ENCODE results near the gene RAB33B. TPM values are rescaled to one million over a fixed set of nuclear protein-coding genes. Genes with fewer than 3 reads are reported as not detected.

RAB33B gene
- total RNA-seq, 1 donor from 2014 or later = 7.2 TPM

DNA sequence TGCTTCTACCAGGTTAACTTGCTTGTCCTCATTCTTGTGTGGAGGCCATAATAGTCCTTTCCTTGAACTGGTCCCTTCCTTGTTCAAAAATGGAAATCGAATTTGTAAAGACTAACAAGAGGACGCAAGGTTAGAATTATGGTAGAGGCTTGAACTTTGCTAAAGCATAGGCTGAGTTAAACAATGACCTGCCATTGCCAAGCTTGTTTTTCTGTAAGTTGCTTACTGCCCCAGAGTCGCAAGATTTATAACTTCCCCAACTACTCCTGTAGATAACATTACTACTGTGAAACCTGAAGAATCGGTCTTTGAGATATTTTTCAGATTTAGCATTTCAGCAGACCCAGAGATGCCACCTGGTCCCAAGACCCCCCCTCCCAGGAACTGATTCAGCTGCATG, 45.3 kb downstream of the RAB33B start:
- Mint-ChIP-seq H3K36me3 (ENCODE audit: low read depth) (peaks cover 6% of the 10 kb centered on the region), H3K27me3 (no peaks in the 10 kb centered on the region), H3K27ac (no peak overlapping the region), H3K9me3 (peaks cover 3% of the 10 kb centered on the region), H3K4me3 (no peak overlapping the region), H3K4me1 (no peaks in the 10 kb centered on the region)
- DNase-seq (no peak), ATAC-seq (ENCODE audit: low read depth) (no peak)
- intact Hi-C loops (cut with micrococcal nuclease) = no loop called here
- TF ChIP-seq, protein P1, sequence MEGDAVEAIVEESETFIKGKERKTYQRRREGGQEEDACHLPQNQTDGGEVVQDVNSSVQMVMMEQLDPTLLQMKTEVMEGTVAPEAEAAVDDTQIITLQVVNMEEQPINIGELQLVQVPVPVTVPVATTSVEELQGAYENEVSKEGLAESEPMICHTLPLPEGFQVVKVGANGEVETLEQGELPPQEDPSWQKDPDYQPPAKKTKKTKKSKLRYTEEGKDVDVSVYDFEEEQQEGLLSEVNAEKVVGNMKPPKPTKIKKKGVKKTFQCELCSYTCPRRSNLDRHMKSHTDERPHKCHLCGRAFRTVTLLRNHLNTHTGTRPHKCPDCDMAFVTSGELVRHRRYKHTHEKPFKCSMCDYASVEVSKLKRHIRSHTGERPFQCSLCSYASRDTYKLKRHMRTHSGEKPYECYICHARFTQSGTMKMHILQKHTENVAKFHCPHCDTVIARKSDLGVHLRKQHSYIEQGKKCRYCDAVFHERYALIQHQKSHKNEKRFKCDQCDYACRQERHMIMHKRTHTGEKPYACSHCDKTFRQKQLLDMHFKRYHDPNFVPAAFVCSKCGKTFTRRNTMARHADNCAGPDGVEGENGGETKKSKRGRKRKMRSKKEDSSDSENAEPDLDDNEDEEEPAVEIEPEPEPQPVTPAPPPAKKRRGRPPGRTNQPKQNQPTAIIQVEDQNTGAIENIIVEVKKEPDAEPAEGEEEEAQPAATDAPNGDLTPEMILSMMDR (IDR thresholded peaks at IDR 0.05) = no peak
- POLR2A ChIA-PET = no interaction called here
- CTCF ChIA-PET = no interaction called here

DNA sequence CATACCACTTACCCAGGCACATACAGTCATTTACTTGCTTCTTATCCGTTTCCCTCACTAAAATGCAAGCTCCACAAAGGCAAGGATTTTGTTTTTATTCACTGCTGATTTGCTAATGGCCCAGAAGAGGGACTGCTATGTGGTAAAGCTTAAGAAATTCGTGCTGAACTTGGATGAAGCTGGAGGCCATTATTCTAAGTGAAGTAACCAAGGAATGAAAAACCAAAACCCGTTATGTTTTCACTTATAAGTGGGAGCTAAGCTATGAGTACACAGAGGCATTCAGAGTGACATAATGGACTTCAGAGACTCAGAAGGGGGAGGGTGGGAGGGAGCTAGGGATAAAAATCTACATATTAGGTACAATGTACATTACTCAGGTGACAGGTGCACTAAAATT, 47.2 kb downstream of the RAB33B start:
- DNase-seq (no peak), ATAC-seq (ENCODE audit: low read depth) (no peak)
- Mint-ChIP-seq H3K27me3 (no peaks in the 10 kb centered on the region), H3K36me3 (ENCODE audit: low read depth) (peaks cover 14% of the 10 kb centered on the region), H3K4me1 (no peaks in the 10 kb centered on the region), H3K9me3 (peaks cover 3% of the 10 kb centered on the region), H3K4me3 (no peak overlapping the region), H3K27ac (no peak overlapping the region)
- TF ChIP-seq, protein P1 (IDR thresholded peaks at IDR 0.05) = no peak
- POLR2A ChIA-PET = no interaction called here
- intact Hi-C loops (cut with micrococcal nuclease) = loop anchor here (2.0 kb wide), 1 partner anchor 46 kb away; the partner anchor contains the start of gene RAB33B
- CTCF ChIA-PET = no interaction called here

GRCh38 chr4:139501527-139501926, 47.6 kb downstream of the RAB33B start:
- H3K27ac Mint-ChIP-seq = no peak overlapping the region

DNA sequence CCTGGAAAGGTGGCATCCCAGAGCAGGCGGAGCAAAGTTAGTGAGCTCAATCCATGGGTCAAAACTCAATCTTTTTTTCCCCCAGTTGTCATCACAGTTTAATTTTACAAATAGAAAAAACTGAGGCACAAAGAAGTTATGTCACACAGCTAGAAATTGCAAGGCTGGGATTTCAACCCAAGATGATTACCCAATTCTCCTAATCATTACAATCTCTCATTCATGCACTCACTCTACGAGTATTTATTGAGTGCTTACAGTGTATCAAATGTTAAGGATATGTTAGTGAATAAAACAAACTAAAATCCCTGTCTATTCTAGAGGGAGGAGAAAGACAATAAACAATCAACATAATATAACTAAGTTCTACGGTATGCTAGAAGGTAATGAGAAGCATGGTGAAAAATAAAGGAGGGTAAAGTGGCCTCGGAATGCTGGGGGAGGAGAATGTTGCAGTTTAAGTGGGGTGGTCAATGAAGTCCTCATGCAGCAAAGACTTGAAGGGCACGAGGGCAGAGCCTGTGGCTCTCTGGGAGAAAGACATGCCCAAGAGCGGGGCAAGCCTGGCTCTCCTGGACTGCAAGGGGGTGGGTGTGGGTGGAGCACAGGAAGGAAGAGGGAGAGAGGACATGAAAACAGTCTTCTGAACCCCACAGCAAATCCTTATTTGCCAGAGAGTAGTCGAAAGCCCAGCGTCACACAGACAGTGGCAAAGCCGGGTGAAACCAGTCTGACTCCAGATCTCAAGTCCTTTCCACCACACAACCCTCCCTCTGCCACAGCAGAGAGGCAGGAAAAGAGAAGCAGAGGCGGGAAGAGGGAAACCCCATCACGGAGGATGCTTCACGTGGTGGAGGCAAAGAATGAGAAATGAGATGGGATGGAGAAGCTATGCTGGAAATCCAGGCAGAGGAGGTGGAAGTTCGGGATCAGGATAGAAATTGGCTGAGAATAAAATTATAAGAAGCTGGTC, 48.3 kb downstream of the RAB33B start:
- no peaks in the 10 kb centered on the region for H3K27me3 Mint-ChIP-seq
- H3K27ac Mint-ChIP-seq = no peak overlapping the region
- POLR2A ChIA-PET = no interaction called here
- H3K9me3 Mint-ChIP-seq = peaks cover 3% of the 10 kb centered on the region
- no peaks in the 10 kb centered on the region for H3K4me1 Mint-ChIP-seq
- intact Hi-C loops (cut with micrococcal nuclease) = loop anchor here (2.0 kb wide), 1 partner anchor 47 kb away; the partner anchor contains the start of gene RAB33B
- CTCF ChIA-PET = no interaction called here
- peaks cover 23% of the 10 kb centered on the region for H3K36me3 Mint-ChIP-seq (ENCODE audit: low read depth)
- TF ChIP-seq, protein P1 (IDR thresholded peaks at IDR 0.05) = no peak
- no peak overlapping the region for H3K4me3 Mint-ChIP-seq
- DNase-seq (no peak), ATAC-seq (ENCODE audit: low read depth) (no peak)

More at GRCh38 chr4:139501527-139501926, 47.6 kb downstream of the RAB33B start:
- intact Hi-C loops (cut with micrococcal nuclease) = loop anchor here (2.0 kb wide), 1 partner anchor 47 kb away; the partner anchor contains the start of gene RAB33B
- H3K27me3 Mint-ChIP-seq = no peaks in the 10 kb centered on the region
- ATAC-seq (ENCODE audit: low read depth) (no peak), DNase-seq (no peak)
- no peak overlapping the region for H3K4me3 Mint-ChIP-seq
- ChIA-PET POLR2A (no interaction called here), CTCF (no interaction called here)
- TF ChIP-seq, protein P1 (IDR thresholded peaks at IDR 0.05) = no peak
- H3K36me3 Mint-ChIP-seq (ENCODE audit: low read depth) = peaks cover 16% of the 10 kb centered on the region
- peaks cover 3% of the 10 kb centered on the region for H3K9me3 Mint-ChIP-seq
- no peaks in the 10 kb centered on the region for H3K4me1 Mint-ChIP-seq

DNA sequence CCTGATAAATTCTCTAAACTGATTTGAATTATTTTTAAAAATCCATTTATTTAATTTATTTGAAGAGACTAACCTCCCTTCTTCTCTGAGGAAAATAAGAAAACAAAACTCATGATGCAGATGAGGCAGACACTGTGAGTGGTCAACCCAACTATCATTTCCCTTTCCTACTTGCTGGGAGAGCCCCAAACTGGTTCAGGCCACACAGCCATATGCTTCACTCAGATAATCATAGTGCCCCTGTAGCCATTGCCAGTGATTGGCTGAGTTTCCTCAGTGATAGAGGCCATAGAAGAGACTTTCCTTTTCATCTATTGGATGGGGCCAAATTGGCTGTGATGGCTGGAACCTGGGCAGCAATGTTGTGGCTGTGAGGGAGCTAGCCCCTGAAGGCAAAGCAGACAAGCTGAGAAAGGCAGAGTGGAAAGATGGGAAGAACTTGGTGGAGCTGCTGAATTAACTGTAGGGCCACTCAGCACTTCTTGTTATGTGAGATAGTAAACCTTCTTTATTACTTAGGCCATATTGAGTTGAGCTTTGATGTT, 49.8 kb downstream of the RAB33B start:
- ChIA-PET CTCF (no interaction called here), POLR2A (no interaction called here)
- DNase-seq = no peak
- no peak for ATAC-seq (ENCODE audit: low read depth)
- Mint-ChIP-seq H3K4me3 (no peak overlapping the region), H3K9me3 (peaks cover 3% of the 10 kb centered on the region), H3K36me3 (ENCODE audit: low read depth) (peaks cover 30% of the 10 kb centered on the region), H3K27ac (no peak overlapping the region), H3K4me1 (no peaks in the 10 kb centered on the region), H3K27me3 (no peaks in the 10 kb centered on the region)
- intact Hi-C loops (cut with micrococcal nuclease) = no loop called here
- TF ChIP-seq, protein P1 (IDR thresholded peaks at IDR 0.05) = no peak

Data from activated B cell treated with CpG ODN at 0.5 μM for 24 hours (primary cell).